HepG2 (cell line): Measurements from ENCODE around the gene CCDC33. TPM values are rescaled to one million over a fixed set of nuclear protein-coding genes. Genes with fewer than 3 reads are reported as not detected.

Source experiments
- CERS6 ChIP-seq: sonication (generic); formaldehyde crosslinking; IDR thresholded peaks from 2 replicates; pipeline ENCODE4 v1.5.0; 2020; ENCODE audit warnings: missing genetic modification reagents
- CTCF ChIP-seq: sonication (generic); formaldehyde crosslinking; IDR thresholded peaks from 2 replicates; pipeline ENCODE4 v1.5.0; 2020; ENCODE audit warnings: mild to moderate bottlenecking, missing genetic modification reagents, moderate library complexity
- FOXK2 ChIP-seq: fragments of 450-650 bp; IDR thresholded peaks from 2 replicates; pipeline ENCODE4 v1.6.1; 2016
- IRF2 ChIP-seq: IDR thresholded peaks from 2 replicates; pipeline ENCODE4 v1.6.1; 2018; ENCODE audit warnings: missing genetic modification reagents, missing compliant biosample characterization
- KMT2A ChIP-seq: sonication (generic); formaldehyde crosslinking; IDR thresholded peaks from 2 replicates; pipeline ENCODE4 v1.4.0; 2020; ENCODE audit warnings: missing genetic modification reagents
- MTA1 ChIP-seq: sonication (generic); formaldehyde crosslinking; IDR thresholded peaks from 2 replicates; pipeline ENCODE4 v1.4.0; 2020; ENCODE audit warnings: missing genetic modification reagents, mild to moderate bottlenecking, borderline replicate concordance
- MXD1 ChIP-seq: sonication (generic); formaldehyde crosslinking; IDR thresholded peaks from 2 replicates; pipeline ENCODE4 v1.4.0; 2020; ENCODE audit warnings: mild to moderate bottlenecking, missing genetic modification reagents
- PHF20 ChIP-seq: sonication (generic); formaldehyde crosslinking; IDR thresholded peaks from 2 replicates; pipeline ENCODE4 v1.5.0; 2020; ENCODE audit warnings: mild to moderate bottlenecking, missing genetic modification reagents
- RAD21 ChIP-seq: fragments of 450-650 bp; formaldehyde crosslinking; IDR thresholded peaks from 2 replicates; pipeline ENCODE4 v1.5.0; 2020; ENCODE audit warnings: mild to moderate bottlenecking
- RBM39 ChIP-seq: fragments of 200-400 bp; formaldehyde crosslinking; IDR thresholded peaks from one replicate; pipeline ENCODE4 v1.6.1; 2018; ENCODE audit warnings: antibody characterized with exemption, mild to moderate bottlenecking, low read depth, low read length; ENCODE audit not compliant: poor library complexity, severe bottlenecking
- SP5 ChIP-seq: IDR thresholded peaks from 2 replicates; pipeline ENCODE4 v1.6.1; 2016; ENCODE audit warnings: low read depth, borderline replicate concordance
- STAG1 ChIP-seq: sonication (generic); formaldehyde crosslinking; IDR thresholded peaks from 2 replicates; pipeline ENCODE4 v1.4.0; 2020; ENCODE audit warnings: missing genetic modification reagents
- XRCC5 ChIP-seq: fragments of 200-400 bp; formaldehyde crosslinking; optimal IDR thresholded peaks from 2 replicates; pipeline ENCODE3; 2017; ENCODE audit warnings: mild to moderate bottlenecking, low read length
- ZFX ChIP-seq: sonication (generic); formaldehyde crosslinking; IDR thresholded peaks from 2 replicates; pipeline ENCODE4 v1.4.0; 2020; ENCODE audit warnings: mild to moderate bottlenecking, low read depth, missing genetic modification reagents, moderate library complexity
- ZNF318 ChIP-seq: sonication (generic); formaldehyde crosslinking; IDR thresholded peaks from 2 replicates; pipeline ENCODE4 v1.4.0; 2020; ENCODE audit warnings: mild to moderate bottlenecking, missing genetic modification reagents
- ZNF326 ChIP-seq: sonication (generic); formaldehyde crosslinking; IDR thresholded peaks from 2 replicates; pipeline ENCODE4 v1.4.0; 2020; ENCODE audit warnings: missing genetic modification reagents, borderline replicate concordance
- ZNF343 ChIP-seq: sonication (generic); formaldehyde crosslinking; IDR thresholded peaks from 2 replicates; pipeline ENCODE4 v1.4.0; 2020; ENCODE audit warnings: mild to moderate bottlenecking, missing genetic modification reagents
- ZNF770 ChIP-seq: sonication (generic); formaldehyde crosslinking; IDR thresholded peaks from 2 replicates; pipeline ENCODE4 v1.5.0; 2020; ENCODE audit warnings: mild to moderate bottlenecking, missing genetic modification reagents
- polyA plus RNA-seq, 8 experiments: library from polyadenylated mRNA; depleted of rRNA in 3 of 8; stranded (reverse) in 7 of 8; unstranded in 1 of 8; fragments of >200 nt; fragmentation: Illumina TruSeq in 4 of 8; extraction: Trizol in 4 of 8; gene quantifications; 2 replicates each; pipeline versions ENCODE4 v1.2.1 to v1.2.3, GENCODE V29; 2011 to 2016; ENCODE audit warnings: low read depth in 4 of 8, missing spikeins in 1 of 8, mixed read lengths in 1 of 8; ENCODE audit not compliant: insufficient read depth in 1 of 8
- total RNA-seq, 5 experiments: library from RNA; depleted of rRNA; stranded (reverse); fragments of >200 nt; fragmentation: Illumina TruSeq; extraction: Trizol; gene quantifications; 2 replicates each; pipeline ENCODE4 v1.2.3, GENCODE V29; 2016; ENCODE audit warnings: low read depth in 1 of 5

Gene CCDC33
- total and polyA plus RNA-seq, 2 of the 13 experiments (the other 11 are each of a cell fraction or from before 2014, with no cell fraction given), result 0.30 TPM; not detected in 1

- TF ChIP-seq MXD1 (CRISPR knock-in tag), result no peak
- TF ChIP-seq ZNF326, result no peak
- no peak for TF ChIP-seq KMT2A (CRISPR knock-in tag)
- no peak for TF ChIP-seq PHF20 (CRISPR knock-in tag)
- TF ChIP-seq STAG1, result peak; percentile 84
- TF ChIP-seq ZFX, result no peak
- TF ChIP-seq CERS6 (CRISPR knock-in tag), result no peak
- no peak for TF ChIP-seq ZNF318 (CRISPR knock-in tag)
- TF ChIP-seq CTCF (CRISPR knock-in tag), result peak; percentile 82
- no peak for TF ChIP-seq FOXK2
- peak; percentile 45; the same call in 1 of the 2 replicates for TF ChIP-seq RAD21 (CRISPR knock-in tag)
- no peak for TF ChIP-seq MTA1
- TF ChIP-seq ZNF770, result no peak
- TF ChIP-seq ZNF343 (CRISPR knock-in tag), result no peak
- peak; percentile 28 for TF ChIP-seq XRCC5
- no peak for TF ChIP-seq IRF2
- no peak for TF ChIP-seq SP5 (CRISPR knock-in tag)
- no peak for TF ChIP-seq RBM39
Measured at GRCh38 chr15:74375303-74375693, 139.2 kb downstream of the CCDC33 start (continued).
